Ovary (tissue), 3 donors: ENCODE data around the gene RPTOR.

Experiments used
- CTCF ChIP-seq, 3 donors: fragments of 450-650 bp in 2 of 3; fragments of 200-600 bp in 1 of 3; IDR thresholded peaks; one replicate each; pipeline versions ENCODE4 v1.5.1 to v1.8.0; 2016 to 2022; ENCODE audit warnings: antibody characterized with exemption in 3 of 3, mild to moderate bottlenecking in 1 of 3
- EP300 ChIP-seq: sonication (generic); formaldehyde crosslinking; IDR thresholded peaks from one replicate; pipeline ENCODE4 v1.6.1; 2017; ENCODE audit warnings: antibody characterized with exemption
- donor health status: DM: no; HTN: no; CAD: no.

DNA sequence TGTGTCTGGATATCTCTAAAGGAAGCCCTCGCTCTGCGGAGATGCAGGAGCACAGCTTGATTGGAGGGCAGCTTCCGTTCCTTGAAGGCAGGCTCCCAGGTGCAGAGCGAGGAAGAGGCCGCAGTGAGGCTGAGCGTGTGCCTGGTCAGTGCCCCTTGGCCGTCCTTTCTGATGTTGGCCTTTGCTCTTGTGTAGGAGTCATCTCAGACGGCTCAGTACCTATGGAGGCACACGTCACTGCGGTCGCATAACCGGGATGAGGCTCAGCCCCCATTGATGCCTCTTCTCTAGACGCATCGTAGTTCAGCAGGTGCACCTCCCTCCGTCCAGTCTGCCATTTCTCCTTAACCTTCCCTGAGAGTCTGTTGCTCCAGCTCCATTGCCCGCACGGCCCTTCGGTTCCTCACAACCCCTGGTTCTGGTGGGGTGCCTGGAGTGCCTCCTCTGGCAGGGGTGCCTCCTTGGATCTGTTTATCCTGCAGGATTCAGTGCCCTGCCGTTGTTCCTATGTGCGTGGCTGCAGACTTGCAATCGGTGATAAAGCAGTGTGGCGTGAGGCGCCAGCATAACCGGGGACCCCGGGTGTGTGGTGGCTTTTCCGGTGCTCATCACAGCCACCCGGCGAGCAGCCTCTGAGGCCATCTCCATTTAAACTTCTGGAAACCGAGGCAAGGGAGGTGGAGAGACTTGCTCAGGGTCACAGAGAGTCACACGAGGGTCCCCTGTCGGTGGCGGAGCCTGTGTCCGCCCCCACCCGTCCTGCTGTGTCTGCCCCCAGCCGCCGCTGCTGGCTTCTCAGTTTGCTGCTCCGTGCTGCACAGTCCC is 258.2 kb downstream of the RPTOR start:
- TF ChIP-seq EP300 (no peak), CTCF (IDR thresholded peaks at IDR 0.05) (no peak)
